Measurements from ENCODE around the gene MACROD2. TPM values are rescaled to one million over a fixed set of nuclear protein-coding genes. Genes with fewer than 3 reads are reported as not detected.
A peak's percentile ranks its signal among the peaks of the same experiment; 100 is the strongest.

Gene MACROD2
- total RNA-seq (10 to 100 TPM in 4 of 5 donors, not detected in 1; 10.9 to 31.3 (median 25.3) TPM), polyA plus RNA-seq (1 to 10 TPM in 1 of 3 donors, under 1 TPM in 2; 0.78 to 2.1 (median 1.00) TPM)
- long read RNA-seq, donor 1, full-length matches to known transcripts, result 2 of 2 reads
- long read RNA-seq, donor 1, partial matches to known transcripts, result 0 of 2 reads
- long read RNA-seq, donor 1, other reads (novel, unspliced or antisense), result 0 of 2 reads
- long read RNA-seq, donor 2, full-length matches to known transcripts, result 2 of 2 reads
- long read RNA-seq, donor 2, partial matches to known transcripts, result 0 of 2 reads
- long read RNA-seq, donor 2, other reads (novel, unspliced or antisense), result 0 of 2 reads
- long read RNA-seq, donor 3, full-length matches to known transcripts, result 1 of 7 reads
- long read RNA-seq, donor 3, partial matches to known transcripts, result 6 of 7 reads
- long read RNA-seq, donor 3, other reads (novel, unspliced or antisense), result 0 of 7 reads
- long read RNA-seq, donor 4, result 0 reads
- long read RNA-seq, donor 5, partial matches to known transcripts, result 0 of 2 reads
- long read RNA-seq, donor 5, other reads (novel, unspliced or antisense), result 0 of 2 reads
- long read RNA-seq, donor 6, full-length matches to known transcripts, result 6 of 6 reads
- long read RNA-seq, donor 6, partial matches to known transcripts, result 0 of 6 reads
- long read RNA-seq, donor 6, other reads (novel, unspliced or antisense), result 0 of 6 reads
- long read RNA-seq, donor 7, full-length matches to known transcripts, result 5 of 5 reads
- long read RNA-seq, donor 7, partial matches to known transcripts, result 0 of 5 reads
- long read RNA-seq, donor 7, other reads (novel, unspliced or antisense), result 0 of 5 reads
- long read RNA-seq, donor 8, full-length matches to known transcripts, result 1 of 1 reads
- long read RNA-seq, donor 8, partial matches to known transcripts, result 0 of 1 reads
- long read RNA-seq, donor 8, other reads (novel, unspliced or antisense), result 0 of 1 reads
- long read RNA-seq, donor 9, full-length matches to known transcripts, result 2 of 2 reads
- long read RNA-seq, donor 9, partial matches to known transcripts, result 0 of 2 reads
- long read RNA-seq, donor 9, other reads (novel, unspliced or antisense), result 0 of 2 reads
- long read RNA-seq, donor 10, result 0 reads

GRCh38 chr20:13995086-13995665 lies at the start of gene MACROD2:
Gene MACROD2 (plus strand): TSS chr20:13995516.
- H3K27me3 ChIP-seq, result peaks cover 0 to 15% (median 0%) of the 10 kb centered on the region in 3 donors
- peak within 1 kb of the TSS; percentile 74 to 90 (median 81) for H3K4me3 ChIP-seq
- peaks cover 5 to 28% (median 11%) of the 10 kb centered on the region in 4 donors for H3K9me3 ChIP-seq
- peak within 1 kb of the TSS; percentile 76 to 91 (median 84) for H3K27ac ChIP-seq
- intact Hi-C loops (cut with DNase I; ENCODE audit: low total_unique reads), result no loop called here
- H3K4me1 ChIP-seq, result peaks cover 3 to 36% (median 22%) of the 10 kb centered on the region in 4 donors
- WGBS, 5 donors, result 2 to 5% (median 4%) methylated on average over 41 to 61 of the region's 61 CpGs
- peak; percentile 68 to 90 (median 86) for TF ChIP-seq POLR2AphosphoS5 (IDR thresholded peaks at IDR 0.05)
- TF ChIP-seq POLR2A (IDR thresholded peaks at IDR 0.05), result peak in 1 of 4 donors; percentile 49
- TF ChIP-seq EP300 (IDR thresholded peaks at IDR 0.05), result no peak
- TF ChIP-seq CTCF (IDR thresholded peaks at IDR 0.05), result peak in 2 of 7 experiments; percentile 12 to 16
- peak; percentile 98 to 99 for DNase-seq
- H3K36me3 ChIP-seq, result no peaks in the 10 kb centered on the region

GRCh38 chr20:13947719-13948118 lies 47.6 kb upstream of the MACROD2 start:
- Histone ChIP-seq H3K27me3 (no peaks in the 10 kb centered on the region), H3K4me1 (no peaks in the 10 kb centered on the region), H3K9me3 (no peaks in the 10 kb centered on the region), H3K27ac (no peak overlapping the region), H3K4me3 (no peak overlapping the region), H3K36me3 (no peaks in the 10 kb centered on the region)
- DNase-seq, result no peak
- 77 to 89% (median 87%) methylated on average over 3 of the region's 3 CpGs for WGBS, 5 donors
- TF ChIP-seq CTCF (IDR thresholded peaks at IDR 0.05) (no peak), POLR2A (IDR thresholded peaks at IDR 0.05) (no peak), EP300 (IDR thresholded peaks at IDR 0.05) (no peak), POLR2AphosphoS5 (IDR thresholded peaks at IDR 0.05) (no peak)
- intact Hi-C loops (cut with DNase I; ENCODE audit: low total_unique reads), result no loop called here

- TF ChIP-seq POLR2A (IDR thresholded peaks at IDR 0.05) (no peak), EP300 (IDR thresholded peaks at IDR 0.05) (no peak), CTCF (IDR thresholded peaks at IDR 0.05) (no peak), POLR2AphosphoS5 (IDR thresholded peaks at IDR 0.05) (no peak)
Measured at GRCh38 chr20:13953227-13953626, 42.1 kb upstream of the MACROD2 start.

More at GRCh38 chr20:13953227-13953626, 42.1 kb upstream of the MACROD2 start:
- Histone ChIP-seq H3K27me3 (no peaks in the 10 kb centered on the region), H3K27ac (no peak overlapping the region), H3K4me1 (no peaks in the 10 kb centered on the region), H3K9me3 (no peaks in the 10 kb centered on the region), H3K4me3 (no peak overlapping the region), H3K36me3 (no peaks in the 10 kb centered on the region)
- no peak for DNase-seq
- WGBS, 5 donors, result 65 to 68% (median 67%) methylated on average over 6 of the region's 6 CpGs
- intact Hi-C loops (cut with DNase I; ENCODE audit: low total_unique reads), result no loop called here
